Ureter (tissue), 1 donor: ENCODE results near the gene KLRD1. TPM values are rescaled to one million over a fixed set of nuclear protein-coding genes. Genes with fewer than 3 reads are reported as not detected.
"Not testable (repeated sequence)": the region's sequence is repeated elsewhere in the genome, so short reads cannot be mapped to it uniquely, and the experiment has no call there.

Source experiments
- DNase-seq: peaks from one replicate; pipeline ENCODE4 v3.0.0-alpha.2; 2020; ENCODE audit warnings: low spot score
- total RNA-seq: library from RNA; stranded (reverse); gene quantifications from one replicate; pipeline ENCODE4 v1.2.4, GENCODE V29; 2023
- donor health status: DM: yes; HTN: yes; CAD: no.

Gene KLRD1
- total RNA-seq, 1 donor from 2014 or later = 7.8 TPM

DNA sequence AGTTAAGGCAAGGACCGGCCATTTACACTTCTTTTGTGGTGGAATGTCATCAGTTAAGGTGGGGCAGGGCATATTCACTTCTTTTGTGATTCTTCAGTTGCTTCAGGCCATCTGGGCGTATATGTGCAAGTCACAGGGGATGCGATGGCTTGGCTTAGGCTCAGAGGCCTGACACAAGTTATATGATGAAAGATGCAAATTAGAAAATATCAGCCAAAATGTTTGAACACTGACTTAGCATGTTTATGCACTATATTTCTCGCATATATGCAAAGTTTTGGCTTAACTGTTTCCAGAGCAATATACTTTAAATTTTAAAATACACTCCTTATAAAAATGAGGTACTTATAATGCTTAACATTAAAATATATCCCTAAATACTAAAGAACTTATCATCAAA lies 30.8 kb downstream of the KLRD1 start:
- not testable (repeated sequence) for DNase-seq

DNA sequence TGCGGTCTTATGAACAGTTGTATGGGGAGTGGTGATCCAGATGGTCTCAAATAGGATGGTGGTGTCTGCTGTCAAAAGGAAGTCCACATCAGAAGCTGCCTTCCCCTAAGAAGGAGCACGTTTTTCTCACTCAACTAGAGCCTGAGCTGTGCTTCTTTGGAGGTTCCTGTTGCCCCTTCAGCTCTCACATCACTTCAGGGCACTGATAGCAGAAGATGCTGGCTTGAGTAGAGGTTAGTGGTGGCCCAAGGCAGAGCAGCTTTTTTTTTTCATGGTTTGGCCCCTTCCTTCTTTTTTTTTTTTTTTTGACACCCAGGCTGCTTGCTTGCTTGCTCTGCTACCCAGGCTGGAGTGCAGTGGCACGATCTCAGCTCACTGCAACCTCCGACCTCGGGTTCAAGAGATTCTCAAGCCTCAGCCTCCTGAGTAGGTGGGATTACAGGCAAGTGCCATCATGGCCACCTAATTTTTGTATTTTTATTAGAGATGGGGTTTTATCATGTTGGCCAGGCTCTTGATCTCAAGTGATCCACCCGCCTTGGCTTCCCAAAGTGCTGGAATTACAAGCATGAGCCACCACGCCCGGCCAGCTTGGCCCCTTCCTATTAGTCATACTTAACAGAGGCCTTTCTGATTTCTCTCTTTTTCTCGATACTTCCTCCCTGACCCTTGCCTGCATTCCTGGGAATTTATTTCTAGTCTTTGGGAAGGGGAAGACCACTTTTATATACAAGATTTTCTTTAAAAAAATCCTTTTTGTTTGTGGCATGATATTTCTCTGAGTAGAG lies 31.6 kb downstream of the KLRD1 start:
- DNase-seq = no peak

DNA sequence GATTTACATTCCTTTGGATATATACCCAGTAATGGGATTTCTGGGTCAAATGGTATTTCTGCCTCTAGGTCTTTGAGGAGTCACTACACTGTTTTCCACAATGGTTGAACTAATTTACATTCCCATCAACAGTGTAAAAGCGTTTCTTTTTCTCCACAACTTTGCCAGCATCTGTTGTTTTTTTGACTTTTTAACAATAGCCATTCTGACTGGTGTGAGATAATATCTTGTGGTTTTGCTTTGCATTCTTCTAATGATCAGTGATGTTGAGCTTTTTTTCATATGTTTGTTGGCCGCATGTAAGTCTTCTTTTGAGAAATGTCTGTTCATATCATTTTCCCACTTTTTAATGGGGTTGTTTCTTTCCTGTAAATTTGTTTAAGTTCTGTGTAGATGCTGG lies 33.3 kb downstream of the KLRD1 start:
- DNase-seq = not testable (repeated sequence)

DNA sequence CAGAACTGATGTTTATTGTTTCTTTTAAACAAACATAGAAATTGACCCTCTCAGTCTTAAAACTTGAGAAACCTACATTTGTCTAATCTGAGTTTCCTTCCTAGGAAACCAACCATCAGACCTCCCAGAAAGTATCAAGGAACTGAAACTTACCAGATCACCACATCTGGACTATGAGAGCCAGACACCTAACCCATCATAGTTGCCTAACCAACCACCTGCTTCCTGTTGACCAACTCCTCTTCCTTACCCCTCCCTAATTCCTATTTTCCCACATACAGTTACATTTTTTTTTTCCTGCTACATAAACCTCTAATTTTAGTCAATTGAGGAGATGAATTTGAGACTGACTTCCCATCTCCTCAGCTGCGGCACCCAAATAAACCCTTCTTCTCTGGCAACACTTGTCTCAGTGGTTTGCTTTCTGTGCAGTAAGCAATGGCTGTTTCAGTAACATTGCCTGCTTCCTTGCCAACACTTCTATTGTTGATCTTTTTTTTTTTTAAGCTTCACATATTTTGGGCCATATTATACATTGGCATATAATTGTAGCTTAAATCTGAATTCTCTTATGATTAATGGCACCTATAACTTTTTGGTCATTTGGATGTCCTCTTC lies 34.3 kb downstream of the KLRD1 start:
- no peak for DNase-seq

DNA sequence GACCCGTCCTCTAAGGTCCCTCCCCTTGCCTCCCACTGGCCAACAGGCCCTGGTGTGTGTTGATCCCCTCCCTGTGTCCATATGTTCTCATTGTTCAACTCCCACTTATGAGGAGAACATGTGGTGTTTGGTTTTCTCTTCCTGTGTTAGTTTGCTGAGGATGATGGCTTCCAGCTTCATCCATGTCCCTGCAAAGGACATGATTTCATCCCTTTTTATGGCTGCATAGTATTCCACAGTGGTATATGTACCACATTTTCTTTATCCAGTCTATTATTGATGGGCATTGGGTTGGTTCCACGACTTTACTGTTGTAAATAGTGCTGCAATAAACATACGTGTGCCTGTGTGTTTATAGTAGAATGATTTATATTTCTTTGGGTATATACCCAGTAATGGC lies 43.8 kb downstream of the KLRD1 start:
- DNase-seq = not testable (repeated sequence)

DNA sequence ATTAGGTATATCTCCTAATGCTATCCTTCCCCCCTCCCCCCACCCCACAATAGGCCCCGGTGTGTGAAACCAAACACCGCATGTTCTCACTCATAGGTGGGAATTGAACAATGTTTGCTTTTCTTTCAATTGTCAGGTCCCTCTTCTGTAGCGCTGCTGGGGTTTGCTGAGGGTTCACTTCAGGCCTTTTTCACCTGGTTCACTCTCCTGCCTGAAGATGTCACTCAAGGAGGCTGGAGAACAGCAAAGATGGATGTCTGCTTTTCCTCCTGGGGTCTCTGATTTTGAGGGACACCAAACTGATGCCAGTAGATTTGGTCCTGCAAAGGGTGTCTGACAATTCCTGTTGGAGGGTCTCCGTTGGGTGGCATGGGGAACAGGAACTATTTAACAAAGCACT lies 46.4 kb downstream of the KLRD1 start:
- DNase-seq = no peak

DNA sequence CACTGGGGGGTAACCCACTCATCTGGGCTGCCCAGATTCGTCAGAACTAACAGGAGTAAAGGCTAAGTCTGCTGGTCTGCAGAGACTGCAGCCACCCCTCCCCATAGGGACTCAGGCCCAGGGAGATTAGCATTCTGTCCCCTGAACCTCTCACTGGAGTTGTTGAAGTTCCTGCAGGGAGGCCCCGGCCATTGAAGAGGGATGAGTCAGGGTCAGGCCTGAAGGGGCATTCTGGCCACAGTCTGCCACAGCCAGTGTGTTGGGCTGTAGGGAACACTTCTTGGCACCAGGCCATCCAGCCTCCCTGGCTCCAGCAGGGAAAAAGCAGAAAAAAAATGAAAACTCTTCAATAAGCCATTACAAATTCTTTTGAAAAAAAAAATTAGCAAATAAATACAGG lies 46.8 kb downstream of the KLRD1 start:
- no peak for DNase-seq

DNA sequence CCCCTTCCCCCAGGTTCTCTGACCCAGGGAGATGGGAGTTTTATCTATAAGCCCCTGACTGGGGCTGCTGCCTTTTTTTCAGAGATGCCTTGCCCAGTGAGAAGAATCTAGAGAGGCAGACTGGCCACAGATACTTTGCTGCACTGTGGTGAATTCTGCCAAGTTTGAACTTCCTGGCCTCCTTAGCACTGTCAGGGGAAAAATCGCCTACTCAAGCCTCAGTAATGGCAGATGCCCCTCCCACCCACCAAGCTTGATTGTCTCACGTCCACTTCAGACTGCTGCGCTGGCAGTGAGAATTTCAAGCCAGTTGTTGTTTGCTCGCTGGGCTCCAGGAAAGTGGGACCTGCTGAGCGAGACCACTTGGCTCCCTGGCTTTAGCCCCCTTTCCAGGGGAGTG lies 50.5 kb downstream of the KLRD1 start:
- no peak for DNase-seq

DNA sequence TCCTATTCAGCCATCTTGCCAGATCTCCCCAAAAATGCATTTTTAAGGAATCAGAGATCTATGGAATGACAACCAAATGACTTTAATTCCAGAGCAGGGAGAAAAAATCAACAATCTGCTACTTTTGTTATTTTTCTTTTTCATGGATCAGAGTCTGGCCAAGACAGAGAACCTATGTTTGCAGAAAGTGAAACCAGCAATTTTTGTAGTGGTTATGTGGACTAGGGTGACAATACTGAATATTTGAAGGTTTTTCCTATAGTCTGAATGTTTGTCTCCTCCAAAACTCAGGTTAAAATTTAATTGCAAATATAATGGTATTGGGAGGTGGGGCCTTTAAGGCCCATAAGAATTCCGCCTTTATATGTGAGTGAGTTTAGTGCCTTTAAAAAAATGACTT lies 51.3 kb downstream of the KLRD1 start:
- DNase-seq = no peak

DNA sequence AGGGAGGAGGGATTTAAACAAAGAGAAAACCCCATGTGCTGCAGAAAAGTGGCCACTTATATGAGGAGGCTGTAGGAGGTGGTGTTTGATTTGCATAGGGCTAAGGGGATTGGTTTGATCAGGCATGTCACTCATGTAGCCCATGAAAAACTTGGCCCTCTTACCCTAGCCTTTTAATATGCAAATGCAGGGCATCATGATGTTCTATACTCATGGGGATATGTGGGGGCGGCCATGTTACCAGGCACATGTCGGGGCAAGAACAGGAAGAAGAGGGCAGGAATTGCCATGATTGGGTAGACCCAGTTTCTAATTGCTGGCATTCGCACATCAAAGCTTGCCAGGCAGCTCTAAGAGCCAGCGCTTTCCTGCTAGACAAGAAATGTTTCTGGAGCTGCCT lies 53.4 kb downstream of the KLRD1 start:
- DNase-seq = no peak

DNA sequence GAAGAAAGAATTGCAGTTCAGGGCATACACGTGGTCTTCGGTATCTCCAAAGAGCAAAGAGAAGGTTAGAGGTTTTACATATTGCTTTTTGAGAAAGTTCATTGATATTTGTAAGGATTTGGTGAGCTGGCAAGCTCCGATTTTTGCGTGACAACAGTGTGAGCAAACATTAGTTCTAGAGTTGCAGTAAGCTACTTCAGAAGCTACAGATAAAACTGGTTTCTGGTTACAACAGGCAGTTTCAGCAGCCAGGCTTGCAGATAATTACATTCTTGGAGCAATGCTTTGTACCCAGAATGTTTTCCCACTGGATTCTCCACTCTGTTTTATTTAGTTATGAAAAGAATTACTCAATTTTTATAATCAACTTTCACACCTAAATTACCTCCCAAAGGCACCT lies 54.0 kb downstream of the KLRD1 start:
- DNase-seq = no peak

DNA sequence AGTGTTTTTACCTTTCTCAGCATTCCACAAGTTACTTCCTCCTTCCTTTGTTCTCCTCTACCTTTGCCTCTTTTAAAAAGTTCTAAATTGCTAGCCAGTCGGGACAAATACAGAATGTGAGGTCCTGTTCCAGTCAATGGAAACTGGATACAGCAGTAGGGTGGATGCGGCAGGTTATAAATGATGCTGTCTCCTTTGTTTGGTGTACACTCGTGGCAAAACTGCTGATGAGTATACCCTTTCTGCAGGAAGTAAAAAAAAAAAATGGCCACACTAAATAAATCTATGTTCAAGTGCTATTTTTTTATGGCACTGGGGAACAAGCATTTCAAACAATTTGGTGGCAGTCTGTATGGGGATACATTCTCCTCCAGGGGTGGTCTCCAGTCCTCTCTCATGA lies 54.7 kb downstream of the KLRD1 start:
- no peak for DNase-seq

DNA sequence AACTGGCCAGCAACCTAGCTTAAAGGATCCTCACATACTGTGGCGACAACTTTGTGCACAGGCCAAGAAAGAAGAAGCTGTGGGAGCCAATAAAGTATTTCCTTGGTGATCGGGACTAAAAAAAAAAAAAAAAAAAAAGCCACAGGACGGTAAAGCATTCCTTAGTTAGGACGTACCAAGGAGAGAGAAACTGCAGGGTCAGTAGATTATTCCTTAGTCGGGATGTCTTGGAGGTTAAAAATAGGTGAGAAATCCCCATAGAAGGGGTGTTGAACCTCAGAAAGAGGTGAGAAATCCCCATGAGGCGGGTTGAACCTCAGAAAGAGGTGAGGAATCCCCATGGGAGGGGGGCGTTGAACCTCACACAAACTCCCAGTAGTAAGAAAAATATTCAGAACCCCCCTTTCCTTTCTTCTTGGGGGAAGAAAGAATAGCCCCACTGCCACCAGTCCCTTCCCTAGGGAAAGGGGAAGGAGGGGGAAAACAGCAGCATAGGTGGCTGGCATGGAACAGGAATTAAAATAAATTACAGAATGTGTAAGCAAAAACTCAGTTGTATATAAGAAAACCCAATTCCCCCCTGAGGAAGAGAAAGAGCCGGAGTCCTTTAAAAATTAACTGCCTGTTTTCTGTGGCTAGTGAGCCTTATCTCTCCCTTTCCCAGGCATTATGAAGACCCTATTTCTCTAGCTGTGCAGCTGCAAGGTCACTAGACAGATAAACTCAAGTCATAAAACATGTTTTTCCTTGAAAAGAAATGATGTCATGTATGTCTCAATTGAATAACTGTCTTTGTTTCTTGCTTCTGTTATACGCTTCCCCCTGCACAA lies 55.4 kb downstream of the KLRD1 start:
- no peak for DNase-seq

DNA sequence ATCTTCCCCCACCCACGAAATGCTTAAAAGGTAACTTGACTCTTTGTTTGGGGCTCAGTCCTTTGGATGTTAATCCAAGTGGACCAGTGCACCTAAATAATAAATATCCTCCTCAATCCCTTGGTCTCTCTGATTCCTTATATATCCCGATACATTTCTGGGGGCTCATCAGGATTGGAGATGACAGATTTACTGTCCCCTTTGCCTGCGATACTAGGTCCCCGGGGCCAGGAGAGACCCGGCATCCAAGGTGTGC lies 55.9 kb downstream of the KLRD1 start:
- no peak for DNase-seq

DNA sequence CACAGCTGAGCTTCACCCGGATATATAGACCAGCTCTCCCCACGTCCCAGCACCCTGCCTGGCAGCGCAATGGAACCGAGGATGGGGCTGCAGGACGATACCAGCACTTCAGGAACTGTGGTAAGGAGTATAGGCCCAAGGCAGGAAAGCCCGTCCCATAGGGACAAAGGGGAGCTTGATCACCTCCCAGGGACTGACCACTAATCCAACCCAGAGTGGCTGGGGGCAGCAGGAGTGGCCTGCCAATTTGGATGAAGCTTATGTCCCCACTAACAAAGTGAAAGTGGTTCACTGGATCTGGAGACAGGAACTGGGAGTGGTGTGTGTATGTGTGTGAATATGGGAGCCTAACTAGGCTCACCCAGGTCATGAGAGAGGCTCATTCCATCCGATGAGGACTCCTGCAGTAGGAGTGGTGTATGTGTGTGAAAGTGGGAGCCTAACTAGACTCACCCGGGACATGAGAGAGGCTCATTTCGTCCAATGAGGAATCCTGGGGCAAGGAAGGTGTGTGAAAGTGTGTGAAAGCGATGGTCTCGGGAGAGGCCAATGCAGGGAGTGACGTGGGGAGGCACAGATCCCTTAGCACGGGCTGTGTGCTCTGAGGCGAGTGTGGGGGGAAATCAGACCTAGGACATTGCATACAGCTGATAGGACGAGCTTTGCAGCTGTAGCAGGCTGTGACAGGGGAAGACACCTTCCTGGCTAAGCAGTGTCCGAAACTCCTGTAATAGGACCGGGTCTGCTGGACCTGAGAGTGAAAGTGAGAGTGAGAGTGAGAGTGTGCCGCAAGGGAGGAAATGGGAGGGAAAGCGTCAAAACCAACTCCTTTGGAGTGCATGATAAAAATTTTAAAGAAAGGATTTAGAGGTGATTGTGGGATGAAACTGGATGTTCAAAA lies 56.5 kb downstream of the KLRD1 start:
- DNase-seq = no peak

DNA sequence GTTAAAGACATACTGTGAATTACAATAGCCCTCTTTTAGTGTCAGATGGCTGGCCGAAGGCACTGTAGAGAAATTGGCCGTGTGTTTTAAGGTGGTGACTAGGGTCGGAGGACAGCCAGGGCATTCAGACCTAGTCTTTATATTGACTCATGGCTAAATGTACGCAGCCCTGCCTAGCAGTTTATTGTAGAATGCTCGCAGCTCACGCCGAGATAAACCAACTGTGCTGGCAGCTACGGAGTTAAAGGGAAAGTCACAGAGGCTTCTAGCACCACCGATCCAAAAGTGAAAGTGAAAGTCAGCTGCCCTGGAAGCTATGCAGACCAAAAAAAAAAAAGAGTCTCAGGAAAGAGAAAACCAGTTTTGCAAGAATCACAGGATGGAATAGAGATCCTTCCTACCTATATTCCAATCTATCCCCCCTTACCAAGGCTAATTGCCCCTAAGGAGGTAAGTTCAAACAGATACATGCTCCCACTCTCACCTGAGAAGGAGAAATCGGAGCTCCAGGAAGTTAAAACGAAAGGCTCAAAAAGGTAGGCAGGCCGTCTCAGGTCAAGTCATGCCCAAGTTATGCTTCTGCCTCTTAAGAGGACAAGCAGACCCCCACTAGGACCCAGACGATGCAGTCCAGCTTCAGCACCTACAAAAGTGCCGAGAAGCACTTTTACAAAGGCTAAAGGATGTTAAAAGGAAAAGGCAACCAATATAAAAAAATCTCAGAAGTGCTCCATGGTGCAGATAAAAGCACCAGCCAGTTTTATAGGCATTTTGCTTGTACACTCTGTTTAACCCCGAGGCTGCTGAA lies 57.3 kb downstream of the KLRD1 start:
- peak; percentile 83 for DNase-seq

DNA sequence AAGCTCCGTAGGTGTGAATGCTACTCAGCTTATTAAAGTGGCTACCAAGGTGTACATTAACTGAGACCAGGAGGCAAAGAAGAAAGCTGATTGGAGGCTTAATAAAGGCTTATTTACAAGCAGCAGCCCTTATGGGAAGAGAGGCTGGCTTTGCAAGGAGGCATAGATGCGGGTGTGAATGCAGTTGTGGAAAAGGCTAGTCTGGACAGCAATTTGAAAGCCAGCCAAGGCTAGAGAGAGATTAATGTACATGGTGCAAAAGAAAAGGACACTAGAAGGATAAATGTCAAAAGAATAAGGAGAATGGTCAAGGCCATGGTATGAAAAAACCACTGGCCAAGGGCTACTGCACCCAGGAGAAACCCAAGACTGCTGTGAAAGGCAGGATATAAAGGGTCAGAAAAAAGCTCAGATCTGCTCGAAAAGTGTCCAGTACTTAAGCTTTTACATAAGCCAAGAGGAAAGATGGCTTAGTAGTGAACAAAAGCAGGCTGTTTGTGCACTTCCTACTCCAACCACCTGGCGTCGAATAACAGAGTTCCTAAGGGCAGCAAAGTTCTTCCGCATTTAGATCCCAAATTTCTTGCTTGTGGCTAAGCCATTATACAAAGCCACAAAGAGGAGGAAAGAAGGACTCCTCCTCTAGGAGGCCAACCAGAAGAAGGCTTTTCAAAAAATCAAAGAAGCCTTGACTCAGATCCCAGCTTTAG lies 58.2 kb downstream of the KLRD1 start:
- no peak for DNase-seq

DNA sequence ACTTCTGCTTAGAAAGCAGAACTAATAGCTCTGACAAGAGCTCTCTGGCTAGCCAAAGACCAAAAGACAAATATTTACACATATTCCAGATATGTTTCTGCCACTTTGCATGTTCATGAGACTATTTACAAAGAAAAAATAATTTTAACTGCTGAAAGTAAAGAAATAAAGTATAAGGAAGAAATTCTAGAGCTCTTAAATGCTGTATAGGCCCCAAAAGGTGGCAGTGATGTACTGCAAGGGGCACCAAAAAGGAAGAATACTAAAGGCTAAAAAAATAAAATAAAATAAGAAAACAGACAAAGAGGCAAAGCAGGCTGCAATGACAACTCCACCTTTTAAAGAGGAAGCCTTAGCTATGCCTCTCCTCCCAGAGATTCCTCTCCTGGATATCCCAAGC lies 59.2 kb downstream of the KLRD1 start:
- no peak for DNase-seq

DNA sequence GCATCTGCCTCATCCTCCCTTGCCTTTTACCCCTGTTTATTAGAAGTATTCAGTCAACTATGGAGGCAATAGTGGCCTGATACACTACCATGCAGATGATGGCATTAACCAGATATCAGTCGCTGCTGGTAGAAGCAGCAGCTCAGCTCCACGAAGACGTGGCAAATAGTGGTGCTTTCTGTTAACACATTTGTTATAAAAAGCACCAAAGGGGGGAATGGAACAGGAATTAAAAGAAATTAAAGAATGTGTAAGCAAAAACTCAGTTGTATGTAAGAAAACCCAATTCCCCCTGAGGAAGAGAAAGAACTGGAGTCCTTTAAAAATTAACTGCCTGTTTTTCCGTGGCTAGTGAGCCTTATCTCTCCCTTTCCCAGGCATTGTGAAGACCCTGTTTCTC lies 60.0 kb downstream of the KLRD1 start:
- not testable (repeated sequence) for DNase-seq
